ENCODE measurements around the gene NPAS3. TPM values are rescaled to one million over a fixed set of nuclear protein-coding genes. Genes with fewer than 3 reads are reported as not detected.

NPAS3 gene
- total RNA-seq, 1 experiment from 2014 or later, result not detected

DNA sequence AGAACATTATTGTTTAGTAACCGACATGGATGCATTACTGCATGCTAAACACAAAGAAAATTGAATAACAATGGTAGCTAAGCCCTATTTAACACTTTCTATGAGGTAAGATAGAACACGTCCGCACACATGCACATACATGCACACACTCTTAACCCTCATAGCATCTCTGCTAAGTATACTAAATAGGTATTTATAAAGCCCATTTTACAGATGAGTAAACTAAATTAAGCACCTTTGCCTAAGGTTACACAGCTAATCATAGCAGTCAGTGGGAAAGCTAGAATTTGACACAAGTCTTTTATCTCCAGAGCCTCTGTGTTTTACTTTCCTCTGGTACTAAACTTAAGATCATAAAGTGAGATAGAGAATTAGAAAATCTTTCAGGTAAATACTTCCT, 577.2 kb downstream of the NPAS3 start:
- H3K4me3 ChIP-seq (replicated peaks in 1 of 2; ENCODE audit: low read depth in 1 of 2, low read length in 2 of 2), result no peak overlapping the region
- no TSS peak for BruUV-seq (replicated peaks)
- DNase-seq (ENCODE audit: low read depth, low spot score), result no peak
- no peaks in the 10 kb centered on the region for H3K27me3 ChIP-seq (ENCODE audit: insufficient read depth, low read length)
- CTCF ChIA-PET, result no interaction called here
- no peak overlapping the region for H3K27ac ChIP-seq (ENCODE audit: low read depth, low read length)
- no peaks in the 10 kb centered on the region for H3K9me2 ChIP-seq (ENCODE audit: insufficient read depth)
- POLR2A ChIA-PET, result no interaction called here
- RAD21 ChIA-PET (ENCODE audit: low non-redundant PET in 1 of 2, low total read pairs in 2 of 2, uncharacterized antibody in 2 of 2, unreplicated experiment in 2 of 2), result no interaction called here
- no peak for TF ChIP-seq JUND (IDR thresholded peaks at IDR 0.05)
- TF ChIP-seq, protein P1, sequence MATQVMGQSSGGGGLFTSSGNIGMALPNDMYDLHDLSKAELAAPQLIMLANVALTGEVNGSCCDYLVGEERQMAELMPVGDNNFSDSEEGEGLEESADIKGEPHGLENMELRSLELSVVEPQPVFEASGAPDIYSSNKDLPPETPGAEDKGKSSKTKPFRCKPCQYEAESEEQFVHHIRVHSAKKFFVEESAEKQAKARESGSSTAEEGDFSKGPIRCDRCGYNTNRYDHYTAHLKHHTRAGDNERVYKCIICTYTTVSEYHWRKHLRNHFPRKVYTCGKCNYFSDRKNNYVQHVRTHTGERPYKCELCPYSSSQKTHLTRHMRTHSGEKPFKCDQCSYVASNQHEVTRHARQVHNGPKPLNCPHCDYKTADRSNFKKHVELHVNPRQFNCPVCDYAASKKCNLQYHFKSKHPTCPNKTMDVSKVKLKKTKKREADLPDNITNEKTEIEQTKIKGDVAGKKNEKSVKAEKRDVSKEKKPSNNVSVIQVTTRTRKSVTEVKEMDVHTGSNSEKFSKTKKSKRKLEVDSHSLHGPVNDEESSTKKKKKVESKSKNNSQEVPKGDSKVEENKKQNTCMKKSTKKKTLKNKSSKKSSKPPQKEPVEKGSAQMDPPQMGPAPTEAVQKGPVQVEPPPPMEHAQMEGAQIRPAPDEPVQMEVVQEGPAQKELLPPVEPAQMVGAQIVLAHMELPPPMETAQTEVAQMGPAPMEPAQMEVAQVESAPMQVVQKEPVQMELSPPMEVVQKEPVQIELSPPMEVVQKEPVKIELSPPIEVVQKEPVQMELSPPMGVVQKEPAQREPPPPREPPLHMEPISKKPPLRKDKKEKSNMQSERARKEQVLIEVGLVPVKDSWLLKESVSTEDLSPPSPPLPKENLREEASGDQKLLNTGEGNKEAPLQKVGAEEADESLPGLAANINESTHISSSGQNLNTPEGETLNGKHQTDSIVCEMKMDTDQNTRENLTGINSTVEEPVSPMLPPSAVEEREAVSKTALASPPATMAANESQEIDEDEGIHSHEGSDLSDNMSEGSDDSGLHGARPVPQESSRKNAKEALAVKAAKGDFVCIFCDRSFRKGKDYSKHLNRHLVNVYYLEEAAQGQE (IDR thresholded peaks at IDR 0.05; ENCODE audit: low read depth), result no peak
- TF ChIP-seq, protein P2, sequence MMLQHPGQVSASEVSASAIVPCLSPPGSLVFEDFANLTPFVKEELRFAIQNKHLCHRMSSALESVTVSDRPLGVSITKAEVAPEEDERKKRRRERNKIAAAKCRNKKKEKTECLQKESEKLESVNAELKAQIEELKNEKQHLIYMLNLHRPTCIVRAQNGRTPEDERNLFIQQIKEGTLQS (IDR thresholded peaks at IDR 0.05), result no peak
- no peak for TF ChIP-seq SIN3A (IDR thresholded peaks at IDR 0.05; ENCODE audit: low read depth)
- TF ChIP-seq, protein P3, sequence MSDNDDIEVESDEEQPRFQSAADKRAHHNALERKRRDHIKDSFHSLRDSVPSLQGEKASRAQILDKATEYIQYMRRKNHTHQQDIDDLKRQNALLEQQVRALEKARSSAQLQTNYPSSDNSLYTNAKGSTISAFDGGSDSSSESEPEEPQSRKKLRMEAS (IDR thresholded peaks at IDR 0.05), result no peak
- TF ChIP-seq, protein P4, sequence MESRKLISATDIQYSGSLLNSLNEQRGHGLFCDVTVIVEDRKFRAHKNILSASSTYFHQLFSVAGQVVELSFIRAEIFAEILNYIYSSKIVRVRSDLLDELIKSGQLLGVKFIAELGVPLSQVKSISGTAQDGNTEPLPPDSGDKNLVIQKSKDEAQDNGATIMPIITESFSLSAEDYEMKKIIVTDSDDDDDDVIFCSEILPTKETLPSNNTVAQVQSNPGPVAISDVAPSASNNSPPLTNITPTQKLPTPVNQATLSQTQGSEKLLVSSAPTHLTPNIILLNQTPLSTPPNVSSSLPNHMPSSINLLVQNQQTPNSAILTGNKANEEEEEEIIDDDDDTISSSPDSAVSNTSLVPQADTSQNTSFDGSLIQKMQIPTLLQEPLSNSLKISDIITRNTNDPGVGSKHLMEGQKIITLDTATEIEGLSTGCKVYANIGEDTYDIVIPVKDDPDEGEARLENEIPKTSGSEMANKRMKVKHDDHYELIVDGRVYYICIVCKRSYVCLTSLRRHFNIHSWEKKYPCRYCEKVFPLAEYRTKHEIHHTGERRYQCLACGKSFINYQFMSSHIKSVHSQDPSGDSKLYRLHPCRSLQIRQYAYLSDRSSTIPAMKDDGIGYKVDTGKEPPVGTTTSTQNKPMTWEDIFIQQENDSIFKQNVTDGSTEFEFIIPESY (IDR thresholded peaks at IDR 0.05; ENCODE audit: extremely low read depth, insufficient replicate concordance, low read length), result no peak
- no peak for TF ChIP-seq SP1 (IDR thresholded peaks at IDR 0.05; ENCODE audit: low read depth)
- H4K20me1 ChIP-seq (ENCODE audit: insufficient read depth), result no peaks in the 10 kb centered on the region
- H3K9ac ChIP-seq (ENCODE audit: low read length), result no peak overlapping the region
- no peak for ATAC-seq
- H3K36me3 ChIP-seq (ENCODE audit: control insufficient read depth in 1 of 2, insufficient read depth in 2 of 2, low read length in 2 of 2), result no peaks in the 10 kb centered on the region
- H2AFZ ChIP-seq (ENCODE audit: low read depth, low read length, poor library complexity, severe bottlenecking), result no peak overlapping the region
- intact Hi-C loops (cut with micrococcal nuclease), result no loop called here
- no peaks in the 10 kb centered on the region for H3K79me2 ChIP-seq (ENCODE audit: insufficient read depth, low read length)
- no peaks in the 10 kb centered on the region for H3K9me3 ChIP-seq (ENCODE audit: control insufficient read depth in 1 of 2, insufficient read depth in 1 of 2, low read depth in 1 of 2, low read length in 2 of 2)
- H3K4me2 ChIP-seq (ENCODE audit: low read length), result no peak overlapping the region
- no peaks in the 10 kb centered on the region for H3K4me1 ChIP-seq (ENCODE audit: control insufficient read depth in 1 of 2, insufficient read depth in 2 of 2, low read length in 2 of 2)
